Measurements from ENCODE around the gene MAST2.
"Not testable (repeated sequence)": the region's sequence is repeated elsewhere in the genome, so short reads cannot be mapped to it uniquely, and the experiment has no call there.

MAST2 gene

DNA sequence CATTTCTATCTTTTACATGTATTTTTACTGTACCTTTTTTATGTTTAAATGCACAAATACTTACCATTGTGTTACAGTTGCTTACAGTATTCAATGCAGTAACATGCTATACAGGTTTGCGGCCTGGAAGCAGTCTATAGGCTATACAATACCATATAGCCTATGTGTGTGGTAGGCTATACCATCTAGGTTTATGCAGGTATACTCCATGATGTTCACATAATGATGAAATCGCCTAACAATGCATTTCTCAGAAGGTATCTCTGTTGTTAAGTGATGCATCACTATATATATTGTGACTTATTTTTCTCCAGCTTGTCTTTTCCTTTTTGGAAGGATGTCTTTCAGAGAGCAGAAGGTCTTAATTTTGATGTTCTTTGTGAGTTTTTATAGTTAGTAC is 103.5 kb downstream of the MAST2 start:
- ATAC-seq, result no peak

DNA sequence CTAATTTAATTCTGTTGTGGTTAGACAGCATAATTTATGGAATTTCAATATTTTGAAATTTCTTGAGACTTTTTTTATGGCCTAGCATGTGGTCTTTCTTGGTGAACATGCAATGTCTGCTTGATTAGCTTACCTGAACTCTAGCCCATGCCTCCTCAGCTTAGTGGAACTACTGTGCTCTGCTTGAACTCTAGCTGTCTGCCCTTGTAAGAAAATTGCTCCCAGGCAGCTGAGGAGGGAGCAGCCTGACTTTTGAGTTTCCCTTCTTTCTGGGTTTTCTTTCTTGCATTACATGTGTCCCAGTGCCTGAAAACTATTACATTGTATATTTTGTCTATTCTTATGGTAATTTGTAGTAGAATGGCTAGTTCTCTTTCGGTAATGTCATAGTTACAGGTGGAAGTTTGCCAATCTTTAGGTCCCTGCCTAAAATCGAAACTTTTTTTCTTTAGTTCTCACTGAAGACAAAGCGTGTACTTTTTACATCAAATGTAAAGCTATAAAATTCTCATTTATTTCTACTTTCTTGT is 105.3 kb downstream of the MAST2 start:
- no peak for ATAC-seq

DNA sequence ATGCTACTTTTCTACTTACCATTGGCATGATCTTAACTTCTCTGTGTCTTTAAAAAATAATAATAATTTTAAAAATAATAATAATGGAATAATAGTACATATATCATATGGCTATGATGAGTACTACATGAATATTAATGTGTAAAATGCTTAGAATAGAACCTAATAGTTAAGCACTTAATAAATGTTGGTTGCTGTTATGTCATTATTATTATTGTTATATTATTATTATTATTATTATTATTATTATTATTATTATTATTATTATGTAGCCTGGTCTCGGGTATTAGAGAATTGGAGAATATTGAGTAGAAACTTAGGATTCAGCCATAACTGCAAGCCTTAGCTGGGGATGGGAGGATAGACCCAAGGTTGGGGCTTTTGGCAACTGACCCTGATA is 108.2 kb downstream of the MAST2 start:
- ATAC-seq, result no peak

DNA sequence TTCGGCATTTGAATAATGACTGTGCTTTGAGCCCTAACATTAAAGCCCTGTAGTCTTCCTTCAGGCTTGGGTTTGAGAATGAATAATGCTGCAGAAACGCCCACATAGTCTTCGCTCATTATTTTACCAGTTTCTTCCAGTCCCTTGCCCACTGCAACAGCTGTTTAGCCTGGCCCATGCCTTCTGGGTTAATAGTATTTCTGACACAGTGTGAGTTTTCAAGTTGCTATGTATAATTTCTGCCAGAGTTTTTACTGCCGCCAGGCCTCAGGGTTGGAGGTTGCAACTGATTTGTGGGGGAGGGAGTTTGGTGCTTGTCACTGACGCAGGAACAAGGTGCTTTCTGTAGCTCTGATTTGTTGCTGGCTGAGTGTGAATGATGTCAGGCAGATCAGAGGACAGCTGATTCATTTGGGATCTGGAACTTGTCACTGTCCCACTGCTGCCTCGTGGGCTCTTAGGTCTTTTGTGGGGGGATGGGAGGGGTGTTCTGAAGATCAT is 109.8 kb downstream of the MAST2 start:
- ATAC-seq, result no peak

DNA sequence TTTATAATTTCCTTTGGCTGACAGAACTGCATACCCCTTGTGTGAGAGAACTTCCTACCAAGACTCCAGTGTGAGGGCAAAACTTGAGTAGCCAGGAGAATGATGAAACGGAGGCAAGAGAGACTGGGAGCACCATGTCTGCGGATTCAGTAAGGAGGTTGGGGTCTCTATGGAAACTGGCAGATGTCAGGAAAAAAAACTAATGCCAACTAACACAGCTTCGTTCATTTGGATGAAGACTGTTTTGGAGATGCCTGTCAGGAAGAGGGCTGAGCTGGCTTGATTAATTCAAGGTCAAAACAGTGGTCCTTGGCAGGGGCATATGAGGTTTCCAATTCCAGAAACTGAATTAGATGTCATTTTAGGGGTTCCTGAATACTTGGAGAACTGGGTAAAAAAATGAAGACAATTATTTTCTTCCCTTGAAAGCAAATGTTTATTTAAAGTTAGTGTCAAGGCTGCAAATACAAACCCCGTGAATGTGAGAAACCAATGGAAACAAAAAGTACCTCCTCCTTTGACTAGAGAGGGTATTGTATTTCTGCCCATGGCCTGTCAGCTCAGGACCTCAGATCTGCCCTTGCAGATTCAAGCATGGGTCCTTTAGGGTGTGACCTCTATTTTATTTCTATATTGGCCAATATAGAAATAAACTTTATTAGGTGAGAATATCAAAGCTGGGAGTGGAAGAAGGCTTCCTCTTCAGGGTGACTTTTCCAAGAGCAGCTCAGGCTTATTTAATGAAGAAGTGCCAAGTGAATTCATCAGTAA is 110.5 kb downstream of the MAST2 start:
- no peak for ATAC-seq

DNA sequence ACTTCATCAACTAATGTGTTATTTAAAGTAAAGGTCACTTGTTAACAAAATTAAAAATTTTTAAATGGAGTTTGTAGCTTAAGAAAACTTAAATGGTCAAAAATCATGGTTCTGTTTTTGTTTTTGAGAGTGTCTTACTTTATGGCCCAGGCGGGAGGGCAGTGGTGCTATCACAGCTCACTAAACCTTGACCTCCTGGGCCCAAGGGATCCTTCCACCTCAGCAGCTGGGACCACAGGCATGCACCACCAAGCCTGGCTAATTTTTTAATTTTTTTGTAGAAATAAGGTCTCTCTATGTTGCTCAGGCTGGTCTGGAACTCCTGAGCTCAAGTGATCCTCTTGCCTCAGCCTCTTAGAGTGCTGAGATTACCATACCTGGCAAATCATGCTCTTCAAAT is 111.4 kb downstream of the MAST2 start:
- no peak for ATAC-seq

DNA sequence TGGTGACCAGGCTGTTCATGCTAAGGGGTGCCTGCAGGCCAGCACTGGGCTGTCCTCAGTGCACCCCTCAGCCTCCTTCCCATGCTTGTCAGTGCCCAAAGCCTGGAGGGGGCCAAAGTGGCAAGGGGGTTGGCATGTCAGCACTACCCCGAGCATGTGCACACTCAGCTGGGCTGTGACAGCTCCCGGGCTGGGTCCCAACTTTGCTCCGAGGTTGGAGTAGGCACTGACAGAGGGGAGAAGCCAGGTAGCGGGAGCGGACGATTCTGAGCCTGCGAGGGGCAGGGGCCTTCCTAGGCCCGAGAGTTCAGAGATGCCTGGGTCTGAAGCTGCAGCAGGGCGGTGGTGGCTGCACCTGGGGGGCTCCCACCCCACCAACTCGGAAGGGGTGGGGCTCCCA is 119.0 kb downstream of the MAST2 start:
- no peak for ATAC-seq

DNA sequence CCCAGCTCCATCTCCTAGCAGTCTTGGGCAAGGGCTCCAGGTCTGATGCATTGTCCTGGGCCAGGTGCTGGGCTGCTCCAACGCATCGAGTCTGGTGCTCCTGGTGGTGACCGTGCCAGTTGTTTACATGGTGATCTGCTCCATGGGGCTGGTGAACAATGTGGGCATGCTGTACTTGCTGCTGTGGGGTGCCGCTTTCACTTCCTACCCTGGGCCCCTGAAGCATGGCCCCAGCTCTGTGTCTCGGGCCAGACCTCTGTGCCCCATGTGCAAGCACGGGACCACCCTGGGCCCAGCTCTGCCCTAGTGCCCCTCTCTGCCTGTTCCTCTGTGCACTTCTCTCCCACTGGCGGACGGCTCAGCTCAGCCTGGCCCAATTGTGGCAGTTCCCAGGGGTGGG is 119.4 kb downstream of the MAST2 start:
- ATAC-seq, result no peak

DNA sequence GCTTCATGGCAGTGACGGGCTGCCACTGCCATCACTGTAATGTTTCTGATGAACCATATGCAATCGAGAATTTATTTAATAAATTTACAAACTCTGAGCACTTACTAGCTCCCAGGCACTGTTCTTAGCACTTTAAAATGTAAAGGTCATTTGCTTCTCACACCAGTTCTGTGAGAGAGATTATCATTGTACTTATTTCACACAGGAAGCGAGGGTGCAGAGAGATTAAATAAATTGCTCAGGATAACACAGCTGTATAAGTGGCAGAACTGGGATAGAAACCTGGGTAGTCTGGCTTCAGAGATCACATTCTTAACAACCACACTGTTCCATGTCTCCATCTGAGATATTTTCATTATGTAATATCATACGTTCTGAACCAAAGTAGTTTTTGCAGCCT is 119.9 kb downstream of the MAST2 start:
- ATAC-seq, result no peak

DNA sequence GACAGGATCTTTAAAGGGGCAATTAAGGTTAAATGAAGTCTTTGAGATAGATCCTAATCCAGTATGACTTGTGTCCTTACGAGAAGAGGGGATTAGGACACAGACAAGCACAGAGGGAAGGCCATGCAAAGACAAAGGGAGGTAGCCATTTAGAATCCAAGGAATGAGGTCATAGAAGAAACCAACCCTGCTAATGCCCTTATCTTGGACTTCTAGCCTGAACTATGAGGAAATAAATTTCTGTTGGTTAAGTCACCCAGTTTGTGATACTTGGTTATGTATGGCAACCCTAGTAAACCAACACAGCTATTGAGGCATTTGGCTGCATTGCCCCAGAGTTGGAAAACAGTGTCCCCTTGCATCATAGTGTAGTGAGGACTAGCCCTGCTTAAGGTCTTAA is 121.3 kb downstream of the MAST2 start:
- no peak for ATAC-seq

DNA sequence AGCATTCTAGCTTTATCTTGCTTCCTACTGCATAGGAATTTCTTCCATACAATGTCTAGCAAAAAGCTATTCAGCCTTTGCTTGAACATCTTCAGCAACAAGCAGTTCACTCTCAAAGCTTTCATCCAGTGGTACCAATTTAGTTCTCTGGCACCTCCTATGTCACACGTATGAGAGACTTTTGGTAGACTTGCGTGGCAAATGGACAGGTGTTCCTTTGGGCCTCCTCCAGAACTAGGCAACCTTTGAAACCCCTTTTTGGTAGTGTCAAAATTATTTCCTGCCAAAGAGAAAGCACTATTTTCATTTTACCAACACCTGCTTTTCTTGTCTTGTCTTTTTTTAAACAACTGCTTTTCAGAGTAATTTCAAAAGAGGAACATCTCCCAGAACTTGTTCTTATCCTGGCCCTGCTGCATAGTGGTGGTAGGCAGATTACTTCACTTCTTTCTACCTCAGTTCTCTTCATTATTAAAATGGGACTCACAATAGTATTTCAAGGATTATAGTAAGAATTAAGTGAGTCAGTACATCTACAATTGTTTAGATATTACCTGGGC is 122.4 kb downstream of the MAST2 start:
- no peak for ATAC-seq

DNA sequence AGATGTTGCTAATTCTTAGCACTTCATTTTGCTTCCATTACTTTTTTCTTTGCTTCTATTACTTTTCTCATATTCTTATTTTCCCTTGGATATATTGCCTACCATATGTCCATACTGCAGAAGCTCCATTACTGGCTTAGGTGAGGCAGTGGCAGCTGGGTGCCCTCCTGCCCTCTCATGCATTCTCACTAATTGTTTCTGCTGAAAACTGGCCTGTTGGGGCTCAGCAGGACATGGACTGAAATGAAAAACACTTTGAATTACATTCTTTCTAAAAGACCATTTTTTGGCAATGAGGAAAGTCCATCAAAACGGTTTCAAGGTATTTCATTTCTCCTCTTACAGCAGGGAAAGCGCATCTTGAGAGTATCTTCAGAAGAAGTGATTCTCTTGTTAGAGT is 122.9 kb downstream of the MAST2 start:
- ATAC-seq, result no peak

DNA sequence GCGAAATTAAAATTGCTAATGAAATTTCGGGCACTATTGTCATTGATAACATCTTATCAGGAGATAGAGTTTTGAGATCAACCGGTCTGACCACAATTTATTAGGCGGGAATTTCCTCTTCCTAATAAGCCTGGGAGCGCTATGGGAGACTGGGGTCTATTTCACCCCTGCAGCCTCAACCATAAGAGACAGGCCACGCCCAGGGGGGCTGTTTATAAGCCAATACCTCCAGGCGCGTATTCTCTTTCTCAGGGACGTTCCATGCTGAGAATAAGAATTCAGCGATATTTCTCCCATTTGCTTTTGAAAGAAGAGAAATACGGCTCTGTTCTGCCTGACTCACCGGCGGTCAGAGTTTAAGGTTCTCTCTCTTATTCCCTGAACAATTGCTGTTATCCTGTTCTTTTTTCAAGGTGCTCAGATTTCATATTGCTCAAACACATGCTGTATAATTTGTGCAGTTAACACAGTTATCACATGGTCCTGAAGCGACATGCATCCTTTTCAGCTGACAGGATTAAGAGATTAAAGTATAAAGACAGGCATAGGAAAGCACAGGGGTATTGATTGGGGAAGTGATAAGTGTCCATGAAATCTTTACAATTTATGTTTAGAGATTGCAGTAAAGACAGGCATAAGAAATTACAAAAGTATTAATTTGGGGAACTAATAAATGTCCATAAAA is 124.0 kb downstream of the MAST2 start:
- not testable (repeated sequence) for ATAC-seq

DNA sequence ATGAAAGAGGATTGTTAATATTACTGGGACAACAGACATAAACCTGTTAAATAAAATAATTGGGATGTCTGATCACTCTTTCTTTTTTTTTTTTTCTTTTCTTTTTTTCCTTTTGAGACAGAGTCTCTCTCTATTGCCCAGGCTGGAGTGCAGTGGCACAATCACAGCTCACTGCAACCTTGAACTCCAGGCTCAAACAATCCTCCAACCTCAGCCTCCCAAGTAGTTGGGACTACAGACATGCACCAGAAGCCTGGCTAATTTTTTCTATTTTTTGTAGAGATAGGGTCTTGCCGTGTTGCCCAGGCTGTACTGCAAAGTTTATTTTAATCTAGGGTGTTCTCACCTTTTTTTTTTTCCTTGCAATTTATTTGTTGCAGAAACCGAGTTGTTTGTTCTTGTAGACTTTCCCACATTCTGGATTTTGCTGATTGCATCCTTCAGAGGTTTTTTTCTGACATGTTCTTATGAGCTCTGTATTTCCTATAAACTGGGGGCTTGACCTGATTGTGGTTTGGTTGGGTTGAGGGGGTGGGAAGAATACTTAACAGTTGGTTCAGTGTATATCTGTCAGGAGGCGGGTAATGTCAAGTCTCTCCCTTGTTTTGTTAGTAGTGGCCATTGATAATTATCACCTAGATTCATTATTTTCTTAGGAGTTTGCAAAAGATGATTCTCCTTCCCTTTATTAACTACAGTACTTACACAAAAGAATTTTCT is 125.2 kb downstream of the MAST2 start:
- ATAC-seq, result no peak

DNA sequence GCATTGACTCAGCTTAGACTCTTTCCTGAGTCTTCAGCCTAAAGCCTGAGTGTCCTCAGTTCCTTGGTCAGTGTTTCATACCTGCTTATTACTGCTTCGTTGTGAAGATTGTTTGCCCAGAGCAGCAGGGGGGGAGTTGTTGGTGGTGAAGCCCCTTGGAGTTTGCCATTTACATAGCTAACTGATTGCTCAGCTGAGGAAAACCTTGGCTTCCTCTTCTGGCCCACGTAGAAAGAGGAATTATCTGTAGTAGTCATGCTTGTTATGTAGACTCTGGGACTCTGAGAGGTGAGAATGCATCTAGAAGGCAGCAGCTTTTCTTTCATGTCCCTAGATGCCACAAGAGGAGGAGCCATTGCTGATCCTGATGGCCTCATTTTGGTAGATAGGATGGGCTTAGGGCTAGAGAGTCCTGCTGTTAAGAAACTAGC is 125.9 kb downstream of the MAST2 start:
- ATAC-seq, result no peak

DNA sequence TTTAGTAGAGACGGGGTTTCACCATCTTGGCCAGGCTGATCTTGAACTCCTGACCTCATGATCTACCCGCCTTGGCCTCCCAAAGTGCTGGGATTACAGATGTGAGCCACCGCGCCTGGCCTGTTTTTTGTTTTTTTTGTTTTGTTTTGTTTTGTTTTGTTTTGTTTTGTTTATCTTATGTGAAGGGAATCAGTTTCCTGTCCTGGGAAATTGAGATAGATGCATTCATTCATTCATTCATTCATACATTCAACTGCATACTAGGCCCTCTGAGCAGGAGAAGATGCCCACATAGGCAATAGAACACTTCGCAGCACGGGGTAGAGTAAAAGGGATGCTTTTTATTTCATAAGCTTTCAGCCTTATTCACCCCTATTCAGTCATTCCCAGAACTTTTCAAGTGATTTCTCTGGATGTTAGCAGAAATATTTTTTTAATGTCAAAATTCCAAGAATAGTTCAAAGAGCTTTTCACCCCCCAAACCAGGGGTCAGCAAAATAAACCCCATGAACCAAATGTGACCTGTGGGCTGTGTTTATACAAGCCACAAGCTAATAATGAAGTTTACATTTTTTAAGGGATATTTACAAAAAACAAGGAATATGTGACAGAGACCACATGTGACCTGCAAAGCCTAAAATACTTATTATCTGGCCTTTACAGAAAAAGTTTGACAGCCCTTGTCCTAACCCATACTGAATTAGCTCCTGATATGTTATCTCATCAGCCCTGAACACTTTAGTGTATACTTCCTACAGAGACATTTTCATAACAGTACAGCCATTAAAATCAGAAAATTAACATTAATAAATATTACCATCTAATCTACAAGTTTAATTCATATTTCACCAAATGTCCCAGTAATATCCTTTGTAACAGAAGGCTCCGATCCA is 127.1 kb downstream of the MAST2 start:
- no peak for ATAC-seq

DNA sequence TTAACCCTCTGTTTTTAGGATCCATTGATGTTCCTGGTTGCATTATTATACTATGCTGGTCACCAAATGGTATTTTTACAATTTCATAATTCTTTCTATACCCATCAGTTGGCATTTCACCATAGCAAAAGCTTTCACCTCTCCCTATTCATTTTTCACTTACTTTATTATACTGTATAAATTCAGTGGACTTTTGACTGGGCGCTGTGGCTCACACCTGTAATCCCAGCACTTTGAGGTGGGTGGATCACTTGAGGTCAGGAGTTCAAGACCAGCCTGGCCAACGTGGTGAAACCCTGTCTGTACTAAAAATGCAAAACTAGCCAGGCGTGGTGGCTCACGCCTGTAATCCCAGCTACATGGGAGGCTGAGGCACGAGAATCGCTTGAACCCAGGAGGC is 128.8 kb downstream of the MAST2 start:
- ATAC-seq, result not testable (repeated sequence)

DNA sequence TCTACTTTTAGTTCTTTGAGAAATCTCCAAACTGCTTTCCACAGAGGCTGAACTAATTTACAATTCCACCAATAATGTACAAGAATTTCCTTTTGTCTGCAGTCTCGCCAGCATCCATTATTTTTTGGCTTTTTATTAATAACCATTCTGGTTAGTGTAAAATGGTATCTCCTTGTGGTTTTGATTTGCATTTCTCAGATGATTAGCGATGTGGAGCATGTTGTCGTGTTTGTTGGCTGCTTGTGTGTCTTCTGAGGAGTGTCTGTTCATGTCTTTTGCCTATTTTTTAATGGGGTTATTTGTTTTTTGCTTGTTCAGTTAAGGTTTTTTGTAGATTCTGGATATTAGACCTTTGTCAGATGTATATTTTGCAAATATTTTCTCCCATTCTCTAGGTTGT is 131.5 kb downstream of the MAST2 start:
- no peak for ATAC-seq

DNA sequence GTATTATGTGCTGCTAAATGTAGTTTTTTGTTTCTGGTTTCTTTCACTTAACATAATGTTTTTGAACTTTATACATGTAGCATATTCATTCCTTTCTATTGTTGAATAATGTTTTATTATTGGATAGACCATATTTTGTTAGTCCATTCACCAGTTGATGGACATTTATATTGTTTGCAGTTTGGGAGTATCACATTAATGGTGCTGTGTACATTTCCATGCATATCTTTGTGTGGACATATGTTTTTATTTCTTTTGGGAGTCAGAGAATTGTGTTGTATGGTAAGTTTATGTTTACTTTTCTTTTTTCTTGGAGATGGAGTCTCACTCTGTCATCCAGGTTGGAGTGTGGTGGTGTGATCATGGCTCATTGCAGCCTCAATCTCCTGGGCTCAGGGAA is 134.6 kb downstream of the MAST2 start:
- ATAC-seq, result no peak

DNA sequence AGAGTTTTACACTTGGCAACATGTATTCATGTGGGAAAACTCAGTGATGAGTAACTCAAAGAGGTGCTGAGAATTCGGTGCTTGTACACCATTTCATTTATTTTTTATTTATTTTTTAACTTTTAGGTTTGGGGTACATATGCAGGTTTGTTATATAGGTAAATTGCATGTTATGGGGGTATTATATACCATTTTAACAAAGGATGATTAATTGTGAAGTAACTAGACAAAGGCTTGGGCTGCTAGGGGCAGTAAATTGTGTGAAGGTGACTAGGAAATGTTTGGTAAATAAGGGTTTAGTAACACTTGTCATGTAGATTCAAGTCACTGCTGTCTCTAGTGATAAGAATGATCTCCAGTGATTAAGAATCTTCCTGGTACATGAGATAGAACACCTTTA is 139.0 kb downstream of the MAST2 start:
- ATAC-seq, result no peak

DNA sequence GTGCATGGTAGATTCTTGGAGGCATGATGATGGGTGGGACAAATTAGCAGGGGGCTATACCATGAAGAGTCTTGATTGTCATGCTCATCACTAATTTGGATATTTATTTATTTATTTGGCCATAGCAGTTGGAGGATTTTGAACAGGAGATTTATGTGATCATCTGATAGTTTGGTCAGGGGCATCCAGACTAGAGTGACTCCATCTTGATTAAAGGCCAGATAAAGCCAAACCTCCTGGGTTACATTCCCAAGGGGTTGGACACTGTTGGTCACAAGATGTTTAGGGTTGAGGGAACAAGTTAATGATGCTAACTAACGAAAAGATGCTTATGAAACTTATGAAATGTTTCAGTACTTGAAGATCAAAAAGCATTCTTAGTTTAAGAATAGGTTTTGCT is 139.8 kb downstream of the MAST2 start:
- ATAC-seq, result no peak

DNA sequence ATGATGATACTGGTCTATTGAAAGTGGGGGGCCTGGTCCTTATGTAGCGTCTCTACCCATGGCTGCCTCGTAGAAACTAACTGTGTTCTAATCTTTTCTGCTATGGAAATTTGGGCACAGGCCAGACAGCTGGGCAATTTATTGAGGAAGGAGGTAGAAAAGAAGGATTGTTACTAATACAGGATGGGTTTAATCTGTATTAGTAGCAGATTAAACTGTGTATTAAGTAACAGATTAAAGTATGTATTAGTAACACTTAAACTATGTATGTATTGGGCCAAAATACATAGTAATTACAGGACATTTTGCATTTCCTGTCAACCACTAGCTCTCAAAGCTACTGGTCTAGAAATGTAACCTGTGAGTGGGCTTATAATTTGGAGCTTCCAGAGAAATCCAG is 142.0 kb downstream of the MAST2 start:
- ATAC-seq, result no peak
